Astrocyte of the hippocampus (primary cell): ENCODE data around the gene C3orf18.
A peak's percentile ranks its signal among the peaks of the same experiment; 100 is the strongest.

ENCODE experiments used
- DNase-seq: peaks from one replicate; pipeline ENCODE4 v3.0.0; 2011; ENCODE audit warnings: low read depth, low spot score

Gene C3orf18

GRCh38 chr3:50580683-50581458, 13.3 kb upstream of the C3orf18 start:
- DNase-seq, result no peak

GRCh38 chr3:50577348-50577747, 9.8 kb upstream of the C3orf18 start:
- no peak for DNase-seq

GRCh38 chr3:50575372-50575771, 7.8 kb upstream of the C3orf18 start:
- peak; percentile 33 for DNase-seq

GRCh38 chr3:50574444-50574831, 6.9 kb upstream of the C3orf18 start:
- no peak for DNase-seq

GRCh38 chr3:50573566-50574443, 6.3 kb upstream of the C3orf18 start:
- DNase-seq, result no peak

- DNase-seq, result no peak
Observed at GRCh38 chr3:50572801-50573371, 5.3 kb upstream of the C3orf18 start.

GRCh38 chr3:50572158-50572557, 4.6 kb upstream of the C3orf18 start:
- DNase-seq, result peak; percentile 80

GRCh38 chr3:50571486-50571885, 3.9 kb upstream of the C3orf18 start:
- no peak for DNase-seq

- DNase-seq, result no peak
Observed at GRCh38 chr3:50570508-50571279, 3.1 kb upstream of the C3orf18 start.

- DNase-seq, result peak; percentile 97
Observed at GRCh38 chr3:50568947-50569749, 1.6 kb upstream of the C3orf18 start, which contains the start of gene HEMK1. Gene HEMK1, plus strand, starts transcription at chr3:50569522. Its CDS starts 1,583 bp downstream, at chr3:50571105.

- DNase-seq, result no peak
Observed at GRCh38 chr3:50567011-50567385, 549 bp downstream of the C3orf18 start.

- no peak for DNase-seq
Observed at GRCh38 chr3:50564321-50564720, 3.2 kb downstream of the C3orf18 start.

- DNase-seq, result no peak
Observed at GRCh38 chr3:50563867-50564266, 3.7 kb downstream of the C3orf18 start.

GRCh38 chr3:50562861-50563260, 4.7 kb downstream of the C3orf18 start:
- DNase-seq, result peak; percentile 49

GRCh38 chr3:50559702-50560101, 7.8 kb downstream of the C3orf18 start:
- no peak for DNase-seq

- DNase-seq, result no peak
Observed at GRCh38 chr3:50557915-50558314, 9.6 kb downstream of the C3orf18 start.

- no peak for DNase-seq
Observed at GRCh38 chr3:50557106-50557505, 10.4 kb downstream of the C3orf18 start.

GRCh38 chr3:50554553-50554952, 13.0 kb downstream of the C3orf18 start:
- DNase-seq, result no peak

GRCh38 chr3:50552598-50552997, 14.9 kb downstream of the C3orf18 start:
- DNase-seq, result no peak

- DNase-seq, result no peak
Observed at GRCh38 chr3:50551681-50552435, 15.7 kb downstream of the C3orf18 start.
